IMR-90 (cell line): ENCODE results near the gene HTT. TPM values are rescaled to one million over a fixed set of nuclear protein-coding genes. Genes with fewer than 3 reads are reported as not detected.

Experiments used
- ATAC-seq: fragments of 200-7000 bp; cut with Tn5 transposase; 2 replicates; pipeline ENCODE4 v1.9.1; 2020; ENCODE audit warnings: low read depth, mild to moderate bottlenecking, moderate library complexity
- BruUV-seq: library from RNA; stranded (reverse); fragments of 400-500 nt; replicated peaks from 2 replicates; lab custom pipeline; 2021; lab: Mats Ljungman, UMichigan
- CTCF ChIA-PET: fragments of 300-600 bp; formaldehyde crosslinking; extraction: SDS; loops from one replicate; lab custom pipeline; 2021; ENCODE audit warnings: antibody characterized with exemption; lab: Yijun Ruan, JAX
- POLR2A ChIA-PET: fragments of 300-600 bp; sonication (Branson Sonifier 250); formaldehyde crosslinking; loops from one replicate; lab custom pipeline; 2022; ENCODE audit warnings: antibody characterized with exemption; ENCODE audit not compliant: unreplicated experiment; lab: Charles Lee
- DNase-seq: peaks from one replicate; pipeline ENCODE4 v3.0.0; 2013
- H2AFZ ChIP-seq: replicated peaks from 2 replicates; pipeline ENCODE3; 2013; ENCODE audit warnings: low read length, mild to moderate bottlenecking; ENCODE audit not compliant: poor library complexity
- H2AK5ac ChIP-seq: 2 replicates; pipeline ENCODE4 v1.6.1; 2013; ENCODE audit warnings: low read depth, low read length, inconsistent platforms
- H2AK9ac ChIP-seq: replicated peaks from 2 replicates; pipeline ENCODE3; 2013; ENCODE audit warnings: mild to moderate bottlenecking, low read depth, low read length, moderate library complexity; ENCODE audit not compliant: poor library complexity
- H2BK120ac ChIP-seq: 2 replicates; pipeline ENCODE4 v1.6.1; 2013; ENCODE audit warnings: low read depth, low read length, inconsistent platforms
- H2BK15ac ChIP-seq: 3 replicates; pipeline ENCODE4 v1.6.1; 2013; ENCODE audit warnings: low read depth, low read length, inconsistent platforms
- H2BK20ac ChIP-seq: 2 replicates; pipeline ENCODE4 v1.6.1; 2013; ENCODE audit warnings: low read depth, mild to moderate bottlenecking, inconsistent platforms, low read length, moderate library complexity
- H2BK5ac ChIP-seq: 2 replicates; pipeline ENCODE4 v1.6.1; 2013; ENCODE audit warnings: mild to moderate bottlenecking, low read depth, low read length, inconsistent platforms; ENCODE audit not compliant: poor library complexity, severe bottlenecking
- H3K14ac ChIP-seq: replicated peaks from 2 replicates; pipeline ENCODE4 v1.6.1; 2013; ENCODE audit warnings: low read depth, low read length, inconsistent platforms
- H3K18ac ChIP-seq: 2 replicates; pipeline ENCODE4 v1.6.1; 2013; ENCODE audit warnings: low read depth, low read length, control low read depth
- H3K23ac ChIP-seq: 2 replicates; pipeline ENCODE4 v1.6.1; 2013; ENCODE audit warnings: low read depth, low read length, inconsistent platforms
- H3K27ac ChIP-seq: 2 replicates; pipeline ENCODE4 v1.5.1; 2013; ENCODE audit warnings: mild to moderate bottlenecking, control low read depth, low read length; ENCODE audit not compliant: insufficient read depth
- H3K27me3 ChIP-seq: 2 replicates; pipeline ENCODE4 v1.6.1; 2013; ENCODE audit warnings: low read length; ENCODE audit not compliant: control insufficient read depth, insufficient read depth
- H3K36me3 ChIP-seq: 2 replicates; pipeline ENCODE4 v1.6.1; 2013; ENCODE audit warnings: low read length, mixed read lengths; ENCODE audit not compliant: control insufficient read depth, insufficient read depth
- H3K4ac ChIP-seq: 2 replicates; pipeline ENCODE4 v1.6.1; 2013; ENCODE audit warnings: low read depth, low read length, inconsistent platforms
- H3K4me1 ChIP-seq: 2 replicates; pipeline ENCODE4 v1.6.1; 2013; ENCODE audit warnings: low read length, mixed read lengths; ENCODE audit not compliant: control insufficient read depth, insufficient read depth
- H3K4me2 ChIP-seq: 2 replicates; pipeline ENCODE4 v1.6.1; 2013; ENCODE audit warnings: low read depth, mild to moderate bottlenecking, control low read depth, low read length, moderate library complexity
- H3K4me3 ChIP-seq: 2 replicates; pipeline ENCODE4 v1.5.1; 2013; ENCODE audit warnings: low read depth, mild to moderate bottlenecking, control low read depth, low read length, moderate library complexity; ENCODE audit not compliant: insufficient read depth
- H3K56ac ChIP-seq: 2 replicates; pipeline ENCODE4 v1.6.1; 2013; ENCODE audit warnings: low read length, inconsistent platforms; ENCODE audit not compliant: insufficient read depth; ENCODE audit errors: extremely low read depth
- H3K79me1 ChIP-seq, 2 experiments: 2 replicates each; pipeline ENCODE4 v1.6.1; 2013; ENCODE audit warnings: low read length in 2 of 2, inconsistent platforms in 1 of 2, low read depth in 1 of 2
- H3K9ac ChIP-seq: 2 replicates; pipeline ENCODE4 v1.6.1; 2013; ENCODE audit warnings: low read depth, low read length, control low read depth
- H3K9me1 ChIP-seq: 2 replicates; pipeline ENCODE4 v1.6.1; 2013; ENCODE audit warnings: low read length, inconsistent platforms; ENCODE audit not compliant: insufficient read depth
- H3K9me3 ChIP-seq: 2 replicates; pipeline ENCODE4 v1.6.1; 2013; ENCODE audit warnings: low read length; ENCODE audit not compliant: control insufficient read depth, insufficient read depth
- H4K20me1 ChIP-seq: 2 replicates; pipeline ENCODE4 v1.6.1; 2013; ENCODE audit warnings: low read length, inconsistent platforms; ENCODE audit not compliant: insufficient read depth
- H4K5ac ChIP-seq: 2 replicates; pipeline ENCODE4 v1.6.1; 2013; ENCODE audit warnings: mild to moderate bottlenecking, low read depth, low read length, control low read depth
- H4K8ac ChIP-seq, 2 experiments: 2 replicates each; pipeline ENCODE4 v1.6.1; 2013; ENCODE audit warnings: low read depth in 2 of 2, low read length in 2 of 2, control low read depth in 1 of 2, inconsistent platforms in 1 of 2
- H4K91ac ChIP-seq: 2 replicates; pipeline ENCODE4 v1.6.1; 2013; ENCODE audit warnings: low read depth, low read length, inconsistent platforms; ENCODE audit not compliant: insufficient read depth
- BHLHE40 ChIP-seq: fragments of 150-350 bp; IDR thresholded peaks from 2 replicates; pipeline ENCODE4 v1.6.1; 2016; ENCODE audit warnings: mild to moderate bottlenecking, low read depth, low read length
- CEBPB ChIP-seq: IDR thresholded peaks from 2 replicates; pipeline ENCODE4 v1.6.1; 2012; ENCODE audit warnings: low read depth, low read length, improper control_type of control experiment
- CHD1 ChIP-seq: IDR thresholded peaks from 2 replicates; pipeline ENCODE4 v1.6.1; 2012; ENCODE audit warnings: low read depth, low read length, improper control_type of control experiment
- CTCF ChIP-seq: conservative IDR thresholded peaks from 2 replicates; pipeline ENCODE4 v1.5.1; 2012; ENCODE audit warnings: mild to moderate bottlenecking, low read depth, low read length, improper control_type of control experiment
- ELK1 ChIP-seq: fragments of 150-350 bp; IDR thresholded peaks from 2 replicates; pipeline ENCODE4 v1.6.1; 2016; ENCODE audit warnings: low read depth, mild to moderate bottlenecking, low read length, moderate library complexity, borderline replicate concordance
- FOS ChIP-seq: fragments of 150-350 bp; IDR thresholded peaks from 2 replicates; pipeline ENCODE4 v1.6.1; 2016; ENCODE audit warnings: low read depth, low read length
- MAFK ChIP-seq: IDR thresholded peaks from 2 replicates; pipeline ENCODE4 v1.6.1; 2012; ENCODE audit warnings: low read depth, low read length, improper control_type of control experiment
- MAZ ChIP-seq: IDR thresholded peaks from 2 replicates; pipeline ENCODE4 v1.6.1; 2012; ENCODE audit warnings: low read depth, mild to moderate bottlenecking, low read length, improper control_type of control experiment, moderate library complexity, borderline replicate concordance
- MXI1 ChIP-seq: IDR thresholded peaks from 2 replicates; pipeline ENCODE4 v1.6.1; 2012; ENCODE audit warnings: low read depth, mild to moderate bottlenecking, low read length, moderate library complexity, borderline replicate concordance
- NFE2L2 ChIP-seq: fragments of 150-350 bp; IDR thresholded peaks from 2 replicates; pipeline ENCODE4 v1.6.1; 2016; ENCODE audit warnings: low read depth, mild to moderate bottlenecking, low read length
- POLR2A ChIP-seq: IDR thresholded peaks from 2 replicates; pipeline ENCODE4 v1.6.1; 2012; ENCODE audit warnings: mild to moderate bottlenecking, low read depth, low read length
- RAD21 ChIP-seq: IDR thresholded peaks from 2 replicates; pipeline ENCODE4 v1.6.1; 2012; ENCODE audit warnings: low read length, improper control_type of control experiment
- RCOR1 ChIP-seq: IDR thresholded peaks from 2 replicates; pipeline ENCODE4 v1.6.1; 2012; ENCODE audit warnings: mild to moderate bottlenecking, low read length, improper control_type of control experiment; ENCODE audit not compliant: insufficient replicate concordance
- RFX5 ChIP-seq: IDR thresholded peaks from 2 replicates; pipeline ENCODE4 v1.8.0; 2012; ENCODE audit warnings: low read depth, mild to moderate bottlenecking, low read length, moderate library complexity
- SMC3 ChIP-seq: fragments of 150-350 bp; IDR thresholded peaks from 2 replicates; pipeline ENCODE4 v1.6.1; 2016; ENCODE audit warnings: low read depth, mild to moderate bottlenecking, antibody characterized with exemption, low read length, moderate library complexity
- WGBS, 2 experiments: methylation state at CpG; one replicate each; pipeline versions ENCODE4 v1.1.5 to v1.1.7; 2013; ENCODE audit warnings: missing lambda C conversion rate in 2 of 2; ENCODE audit not compliant: insufficient read length in 1 of 2; ENCODE audit errors: extremely low coverage in 2 of 2; 5-methylcytosine and 5-hydroxymethylcytosine counted together
- dilution Hi-C: fragments of 300-500 bp; cut with HindIII; formaldehyde crosslinking; loops from one replicate; pipeline ENCODE4 v1.14.3; 2018; ENCODE audit warnings: low sequenced_read_pairs; ENCODE audit not compliant: unreplicated experiment
- in situ Hi-C: fragments of 300-500 bp; cut with MboI; formaldehyde crosslinking; loops from 3 replicates; pipeline ENCODE4 v1.14.3; 2019; ENCODE audit warnings: low sequenced_read_pairs, inconsistent platforms, mixed read lengths
- intact Hi-C: fragments of 100-400 bp; cut with micrococcal nuclease; formaldehyde crosslinking; loops from 2 replicates; pipeline ENCODE4 v1.10.0; 2022
- polyA plus RNA-seq, 3 experiments: library from polyadenylated mRNA; depleted of rRNA; stranded (reverse); fragments of >200 nt; gene quantifications; 2 replicates each; pipeline ENCODE4 v1.2.3, GENCODE V29; 2012; ENCODE audit warnings: low replicate concordance in 1 of 3
- total RNA-seq: library from RNA; depleted of rRNA; stranded (reverse); fragments of >200 nt; gene quantifications from 2 replicates; pipeline ENCODE4 v1.2.3, GENCODE V29; 2012

Gene HTT
- total and polyA plus RNA-seq, 2 of the 4 experiments (the other 2 are of a cell fraction) = 11.6 to 14.3 TPM

- H3K18ac ChIP-seq = no peak overlapping the region
- no TSS peak for BruUV-seq
- H3K23ac ChIP-seq = no peak overlapping the region
- TF ChIP-seq ELK1 (no peak), MAZ (no peak), RFX5 (no peak), MAFK (no peak), FOS (no peak), NFE2L2 (no peak), BHLHE40 (no peak), RAD21 (no peak), CTCF (no peak), CEBPB (no peak), POLR2A (no peak), MXI1 (no peak), SMC3 (no peak), CHD1 (no peak), RCOR1 (no peak)
- no peak overlapping the region for H2AK9ac ChIP-seq
- H2BK120ac ChIP-seq = no peak overlapping the region
- H2BK20ac ChIP-seq = no peak overlapping the region; the same call in 1 of the 2 replicates
- H3K36me3 ChIP-seq = peaks cover 30% of the 10 kb centered on the region
- H3K9me1 ChIP-seq = peaks cover 13% of the 10 kb centered on the region
- no peak overlapping the region for H2BK5ac ChIP-seq
- no peaks in the 10 kb centered on the region; the same call in 1 of the 2 replicates for H4K20me1 ChIP-seq
- H3K79me1 ChIP-seq = peaks cover 9 to 49% of the 10 kb centered on the region in 2 experiments
- no peak overlapping the region for H3K56ac ChIP-seq
- no peak overlapping the region for H2AK5ac ChIP-seq
- no peak overlapping the region for H2AFZ ChIP-seq
- H2BK15ac ChIP-seq = no peak overlapping the region
- DNase-seq (no peak), ATAC-seq (no peak)
- H4K5ac ChIP-seq = no peak overlapping the region
- H4K8ac ChIP-seq = no peak overlapping the region
- CTCF ChIA-PET = no interaction called here
- H3K27ac ChIP-seq = no peak overlapping the region
- no peak overlapping the region for H3K4me3 ChIP-seq
- peaks cover 10% of the 10 kb centered on the region for H3K4me1 ChIP-seq
- POLR2A ChIA-PET = no interaction called here
- H3K4me2 ChIP-seq = no peak overlapping the region
- H3K9me3 ChIP-seq = no peaks in the 10 kb centered on the region
- H3K4ac ChIP-seq = no peak overlapping the region
- no peak overlapping the region for H3K9ac ChIP-seq
- in situ Hi-C loops (no loop called here), intact Hi-C loops (no loop called here), dilution Hi-C loops (no loop called here)
- H3K14ac ChIP-seq = no peak overlapping the region
- WGBS, 2 experiments = no CpG with 5 or more reads among the region's 2 CpGs
- H3K27me3 ChIP-seq = no peaks in the 10 kb centered on the region
- H4K91ac ChIP-seq = no peak overlapping the region
Observed at GRCh38 chr4:3116955-3117354, 42.5 kb downstream of the HTT start.
